ENCODE data around the gene BRIX1.

BRIX1 gene

DNA sequence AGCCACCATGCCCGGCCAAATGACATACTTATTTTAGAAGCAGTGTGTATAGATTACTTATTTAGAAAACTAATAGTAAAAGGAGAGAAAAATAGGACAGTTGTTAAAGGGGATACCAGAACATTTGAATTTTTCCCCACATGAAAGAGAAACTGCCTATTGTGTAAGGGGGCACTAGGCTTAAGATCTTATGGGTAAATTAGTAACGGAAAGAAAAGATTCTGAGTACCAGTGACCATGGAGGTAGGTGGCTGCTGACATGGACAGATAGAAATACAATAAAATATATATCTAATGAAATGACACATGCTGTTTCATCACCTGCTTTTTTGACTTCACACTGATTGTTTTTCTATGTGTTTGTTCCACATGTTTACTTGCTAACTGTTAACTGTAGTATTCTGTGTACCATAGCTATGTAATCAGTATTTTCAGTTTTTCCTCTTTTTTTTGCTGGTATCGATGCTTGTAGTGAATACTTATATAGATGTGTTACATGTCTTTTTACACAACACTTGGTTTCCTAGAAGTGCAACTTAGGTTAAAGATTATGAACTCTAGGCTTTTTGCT lies 10.9 kb downstream of the BRIX1 start:
- H3K9ac ChIP-seq (ENCODE audit: low read length) = no peak overlapping the region
- H3K4me2 ChIP-seq (ENCODE audit: low read depth, low read length, poor library complexity, severe bottlenecking) = no peak overlapping the region
- no peaks in the 10 kb centered on the region for H3K27me3 ChIP-seq (ENCODE audit: low read length)
- H4K20me1 ChIP-seq (ENCODE audit: low read depth, low read length) = peaks cover 15% of the 10 kb centered on the region
- no peaks in the 10 kb centered on the region for H3K9me2 ChIP-seq (replicated peaks; ENCODE audit: insufficient read depth, low read length)
- H2AFZ ChIP-seq (ENCODE audit: low read depth, low read length, severe bottlenecking) = no peak overlapping the region
- peaks cover 50% of the 10 kb centered on the region for H3K36me3 ChIP-seq (ENCODE audit: low read length)
- no peaks in the 10 kb centered on the region for H3K9me3 ChIP-seq (ENCODE audit: insufficient read depth, low read length)
- no peak overlapping the region; the same call in 1 of the 2 replicates for H3K27ac ChIP-seq (ENCODE audit: low read depth, low read length)
- peaks cover 23% of the 10 kb centered on the region for H3K79me2 ChIP-seq (ENCODE audit: insufficient read depth, low read length)
- TF ChIP-seq EZH2phosphoT487 (conservative IDR thresholded peaks at IDR 0.05; ENCODE audit: low read length) = no peak
- TF ChIP-seq, protein P1, sequence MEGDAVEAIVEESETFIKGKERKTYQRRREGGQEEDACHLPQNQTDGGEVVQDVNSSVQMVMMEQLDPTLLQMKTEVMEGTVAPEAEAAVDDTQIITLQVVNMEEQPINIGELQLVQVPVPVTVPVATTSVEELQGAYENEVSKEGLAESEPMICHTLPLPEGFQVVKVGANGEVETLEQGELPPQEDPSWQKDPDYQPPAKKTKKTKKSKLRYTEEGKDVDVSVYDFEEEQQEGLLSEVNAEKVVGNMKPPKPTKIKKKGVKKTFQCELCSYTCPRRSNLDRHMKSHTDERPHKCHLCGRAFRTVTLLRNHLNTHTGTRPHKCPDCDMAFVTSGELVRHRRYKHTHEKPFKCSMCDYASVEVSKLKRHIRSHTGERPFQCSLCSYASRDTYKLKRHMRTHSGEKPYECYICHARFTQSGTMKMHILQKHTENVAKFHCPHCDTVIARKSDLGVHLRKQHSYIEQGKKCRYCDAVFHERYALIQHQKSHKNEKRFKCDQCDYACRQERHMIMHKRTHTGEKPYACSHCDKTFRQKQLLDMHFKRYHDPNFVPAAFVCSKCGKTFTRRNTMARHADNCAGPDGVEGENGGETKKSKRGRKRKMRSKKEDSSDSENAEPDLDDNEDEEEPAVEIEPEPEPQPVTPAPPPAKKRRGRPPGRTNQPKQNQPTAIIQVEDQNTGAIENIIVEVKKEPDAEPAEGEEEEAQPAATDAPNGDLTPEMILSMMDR (IDR thresholded peaks at IDR 0.05; ENCODE audit: insufficient read depth, low read length, poor library complexity, severe bottlenecking) = no peak
- peaks cover 69% of the 10 kb centered on the region for H3F3A ChIP-seq (ENCODE audit: insufficient read depth)
- H3K4me3 ChIP-seq (ENCODE audit: insufficient read depth, low read length, poor library complexity, severe bottlenecking) = no peak overlapping the region

DNA sequence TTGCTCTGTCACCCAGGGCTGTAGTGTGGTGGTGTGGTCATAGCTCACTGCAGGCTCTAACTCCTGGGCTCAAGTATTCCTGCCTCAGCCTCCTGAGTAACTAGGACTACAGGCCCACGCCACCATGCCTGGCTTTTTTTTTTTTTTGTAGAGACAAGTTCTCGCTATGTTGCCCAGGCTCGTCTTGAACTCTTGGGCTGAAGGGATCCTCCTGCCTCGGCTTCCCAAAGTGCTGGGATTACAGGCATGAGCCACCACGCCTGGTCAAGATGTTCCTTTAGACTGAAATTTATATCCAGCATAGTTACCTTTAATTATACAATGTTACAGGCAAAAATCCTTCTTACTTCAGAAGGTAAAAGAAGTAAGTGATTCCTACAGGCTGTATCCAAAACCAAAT lies 12.3 kb downstream of the BRIX1 start:
- TF ChIP-seq EZH2phosphoT487 (conservative IDR thresholded peaks at IDR 0.05; ENCODE audit: low read length) = no peak
- TF ChIP-seq, protein P1 (IDR thresholded peaks at IDR 0.05; ENCODE audit: insufficient read depth, low read length, poor library complexity, severe bottlenecking) = no peak
- H3K9me2 ChIP-seq (replicated peaks; ENCODE audit: insufficient read depth, low read length) = no peaks in the 10 kb centered on the region
- H3K79me2 ChIP-seq (ENCODE audit: insufficient read depth, low read length) = peaks cover 34% of the 10 kb centered on the region
- no peak overlapping the region for H2AFZ ChIP-seq (ENCODE audit: low read depth, low read length, severe bottlenecking)
- no peaks in the 10 kb centered on the region for H3K27me3 ChIP-seq (ENCODE audit: low read length)
- no peak overlapping the region for H3K9ac ChIP-seq (ENCODE audit: low read length)
- peaks cover 15% of the 10 kb centered on the region for H4K20me1 ChIP-seq (ENCODE audit: low read depth, low read length)
- no peak overlapping the region for H3K27ac ChIP-seq (ENCODE audit: low read depth, low read length)
- no peaks in the 10 kb centered on the region for H3K9me3 ChIP-seq (ENCODE audit: insufficient read depth, low read length)
- H3F3A ChIP-seq (ENCODE audit: insufficient read depth) = peaks cover 57% of the 10 kb centered on the region
- H3K4me3 ChIP-seq (ENCODE audit: insufficient read depth, low read length, poor library complexity, severe bottlenecking) = no peak overlapping the region
- H3K36me3 ChIP-seq (ENCODE audit: low read length) = peaks cover 38% of the 10 kb centered on the region
- H3K4me2 ChIP-seq (ENCODE audit: low read depth, low read length, poor library complexity, severe bottlenecking) = no peak overlapping the region

DNA sequence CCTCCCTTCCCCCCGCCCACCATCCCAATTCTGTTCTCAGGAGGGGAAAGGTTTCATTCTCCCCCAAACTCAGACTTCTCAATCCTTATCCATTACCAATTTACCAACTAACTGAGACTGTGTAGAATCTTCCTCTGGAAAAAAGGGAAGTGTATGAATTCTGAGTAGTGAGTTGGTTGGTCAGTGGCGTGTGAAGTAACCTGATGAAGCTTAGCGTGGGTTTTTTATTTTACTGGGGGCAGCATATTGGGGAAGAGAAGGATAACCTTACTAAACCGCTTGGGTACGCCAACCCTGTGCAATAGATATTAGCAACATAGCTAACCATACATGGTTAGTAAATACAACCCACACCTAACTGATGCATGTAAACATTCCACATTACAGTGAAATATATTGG lies 12.8 kb downstream of the BRIX1 start:
- H3K36me3 ChIP-seq (ENCODE audit: low read length) = peaks cover 34% of the 10 kb centered on the region
- peaks cover 35% of the 10 kb centered on the region for H3K79me2 ChIP-seq (ENCODE audit: insufficient read depth, low read length)
- no peaks in the 10 kb centered on the region for H3K9me2 ChIP-seq (replicated peaks; ENCODE audit: insufficient read depth, low read length)
- H4K20me1 ChIP-seq (ENCODE audit: low read depth, low read length) = peaks cover 13% of the 10 kb centered on the region
- peak overlapping the region; percentile 9; the same call in 1 of the 2 replicates for H3K27ac ChIP-seq (ENCODE audit: low read depth, low read length)
- H3K9me3 ChIP-seq (ENCODE audit: insufficient read depth, low read length) = no peaks in the 10 kb centered on the region
- H3K4me2 ChIP-seq (ENCODE audit: low read depth, low read length, poor library complexity, severe bottlenecking) = peak overlapping the region; percentile 79
- H3K4me3 ChIP-seq (ENCODE audit: insufficient read depth, low read length, poor library complexity, severe bottlenecking) = no peak overlapping the region
- no peak for TF ChIP-seq EZH2phosphoT487 (conservative IDR thresholded peaks at IDR 0.05; ENCODE audit: low read length)
- TF ChIP-seq, protein P1 (IDR thresholded peaks at IDR 0.05; ENCODE audit: insufficient read depth, low read length, poor library complexity, severe bottlenecking) = no peak
- no peak overlapping the region for H3K9ac ChIP-seq (ENCODE audit: low read length)
- peaks cover 54% of the 10 kb centered on the region for H3F3A ChIP-seq (ENCODE audit: insufficient read depth)
- H3K27me3 ChIP-seq (ENCODE audit: low read length) = no peaks in the 10 kb centered on the region
- H2AFZ ChIP-seq (ENCODE audit: low read depth, low read length, severe bottlenecking) = no peak overlapping the region

All from SU-DHL-6 (cell line).